ENCODE measurements around the gene NSMCE1.
A peak's percentile ranks its signal among the peaks of the same experiment; 100 is the strongest.
"Not testable (repeated sequence)": the region's sequence is repeated elsewhere in the genome, so short reads cannot be mapped to it uniquely, and the experiment has no call there.

The NSMCE1 gene

GRCh38 chr16:27202923-27203506 is 65.6 kb downstream of the NSMCE1 start:
- Histone ChIP-seq H3K9ac (ENCODE audit: low read length) (no peak overlapping the region), H3K79me1 (ENCODE audit: low read length) (peaks cover 6% of the 10 kb centered on the region), H3K23ac (ENCODE audit: low read length) (no peak overlapping the region), H4K8ac (ENCODE audit: low read depth, low read length) (peak overlapping the region; percentile 97), H3K4ac (ENCODE audit: low read depth, low read length) (peak overlapping the region; percentile 60), H3K4me1 (ENCODE audit: control insufficient read depth in 1 of 2, insufficient read depth in 2 of 2, low read length in 2 of 2) (peaks cover 3 to 12% of the 10 kb centered on the region in 2 experiments), H3K36me3 (ENCODE audit: control insufficient read depth in 1 of 2, insufficient read depth in 2 of 2, low read length in 2 of 2) (peaks cover 0 to 2% of the 10 kb centered on the region in 2 experiments), H3K14ac (ENCODE audit: low read length) (peak overlapping the region; percentile 91), H2BK5ac (ENCODE audit: low read depth, low read length, poor library complexity) (peak overlapping the region; percentile 92), H2BK120ac (ENCODE audit: insufficient read depth, low read length, poor library complexity) (peak overlapping the region; percentile 43), H3K4me2 (ENCODE audit: low read length) (peak overlapping the region; percentile 59), H3K9me3 (ENCODE audit: insufficient read depth, low read depth, low read length) (no peaks in the 10 kb centered on the region), H3K27me3 (ENCODE audit: insufficient read depth, low read length) (no peaks in the 10 kb centered on the region), H3K18ac (ENCODE audit: low read length) (no peak overlapping the region), H2AK5ac (ENCODE audit: low read length) (peak overlapping the region; percentile 58), H3K4me3 (ENCODE audit: low read depth, low read length) (peak overlapping the region; percentile 82), H3K27ac (ENCODE audit: low read depth, low read length) (peak overlapping the region; percentile 80), H2BK12ac (ENCODE audit: low read length) (no peak overlapping the region), H4K91ac (ENCODE audit: low read depth, low read length) (peak overlapping the region; percentile 85), H3K79me2 (ENCODE audit: control insufficient read depth, insufficient read depth, low read length, poor library complexity) (peaks cover 6% of the 10 kb centered on the region), H2AFZ (ENCODE audit: insufficient read depth, low read length, poor library complexity) (peak overlapping the region; percentile 85), H4K12ac (ENCODE audit: low read depth, low read length) (peak overlapping the region; percentile 78)
- DNase-seq = peak; percentile 82 to 89
- no CpG with 5 or more reads among the region's 19 CpGs for WGBS (ENCODE audit: extremely low coverage, insufficient coverage, insufficient read length)

DNA sequence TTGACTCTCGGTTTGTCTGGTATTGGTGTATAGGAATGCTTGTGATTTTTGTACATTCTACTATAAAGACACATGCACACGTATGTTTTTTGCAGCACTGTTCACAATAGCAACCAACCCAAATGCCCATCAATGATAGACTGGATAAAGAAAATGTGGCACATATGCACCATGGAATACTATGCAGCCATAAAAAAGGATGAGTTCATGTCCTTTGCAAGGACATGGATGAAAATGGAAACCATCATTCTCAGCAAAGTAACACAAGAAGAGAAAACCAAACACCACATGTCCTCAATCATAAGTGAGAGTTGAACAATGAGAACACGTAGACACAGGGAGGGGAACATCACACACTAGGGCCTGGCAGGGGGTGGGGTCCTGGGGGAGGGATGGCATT is 67.7 kb downstream of the NSMCE1 start:
- not testable (repeated sequence) for H3K18ac ChIP-seq (ENCODE audit: low read length); H4K12ac ChIP-seq (ENCODE audit: low read depth, low read length); H2BK120ac ChIP-seq (ENCODE audit: insufficient read depth, low read length, poor library complexity); H3K9me3 ChIP-seq (ENCODE audit: insufficient read depth, low read depth, low read length); H2AFZ ChIP-seq (ENCODE audit: insufficient read depth, low read length, poor library complexity); H3K27me3 ChIP-seq (ENCODE audit: insufficient read depth, low read length); H3K36me3 ChIP-seq (ENCODE audit: control insufficient read depth in 1 of 2, insufficient read depth in 2 of 2, low read length in 2 of 2); H3K79me2 ChIP-seq (ENCODE audit: control insufficient read depth, insufficient read depth, low read length, poor library complexity); H3K4me3 ChIP-seq (ENCODE audit: low read depth, low read length); H2AK5ac ChIP-seq (ENCODE audit: low read length); H3K4me2 ChIP-seq (ENCODE audit: low read length); DNase-seq; H3K23ac ChIP-seq (ENCODE audit: low read length); H4K91ac ChIP-seq (ENCODE audit: low read depth, low read length); H3K4ac ChIP-seq (ENCODE audit: low read depth, low read length); H4K8ac ChIP-seq (ENCODE audit: low read depth, low read length); H2BK12ac ChIP-seq (ENCODE audit: low read length); H2BK5ac ChIP-seq (ENCODE audit: low read depth, low read length, poor library complexity); H3K27ac ChIP-seq (ENCODE audit: low read depth, low read length); H3K9ac ChIP-seq (ENCODE audit: low read length); H3K14ac ChIP-seq (ENCODE audit: low read length); H3K79me1 ChIP-seq (ENCODE audit: low read length)
- WGBS (ENCODE audit: extremely low coverage, insufficient coverage, insufficient read length) = no CpG with 5 or more reads among the region's 3 CpGs
- peaks cover 3 to 16% of the 10 kb centered on the region in 2 experiments for H3K4me1 ChIP-seq (ENCODE audit: control insufficient read depth in 1 of 2, insufficient read depth in 2 of 2, low read length in 2 of 2)

DNA sequence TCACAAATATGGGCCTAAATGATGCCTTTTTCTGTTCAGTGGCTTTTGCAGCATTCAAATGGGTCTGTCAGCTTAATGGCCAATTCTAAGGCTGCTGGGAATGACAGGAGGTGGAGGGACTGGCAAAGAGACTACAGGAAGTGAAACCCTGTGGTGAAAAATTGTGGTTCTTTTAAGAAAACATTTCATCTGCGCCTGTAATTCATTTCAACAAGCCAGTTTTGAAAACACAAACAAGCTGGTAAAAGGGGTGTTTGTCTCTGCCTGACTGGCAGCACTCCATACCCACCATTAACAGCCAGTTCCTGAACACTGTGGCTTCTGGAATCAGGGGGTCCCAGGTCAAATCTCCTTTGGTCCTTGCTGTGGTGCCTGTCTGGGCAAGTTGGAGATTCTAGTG is 68.8 kb downstream of the NSMCE1 start:
- no peak overlapping the region for H4K91ac ChIP-seq (ENCODE audit: low read depth, low read length)
- H3K4me1 ChIP-seq (ENCODE audit: control insufficient read depth in 1 of 2, insufficient read depth in 2 of 2, low read length in 2 of 2) = peaks cover 3 to 16% of the 10 kb centered on the region in 2 experiments
- no peaks in the 10 kb centered on the region for H3K36me3 ChIP-seq (ENCODE audit: control insufficient read depth in 1 of 2, insufficient read depth in 2 of 2, low read length in 2 of 2)
- H3K14ac ChIP-seq (ENCODE audit: low read length) = no peak overlapping the region
- no peaks in the 10 kb centered on the region for H3K27me3 ChIP-seq (ENCODE audit: insufficient read depth, low read length)
- H3K9ac ChIP-seq (ENCODE audit: low read length) = no peak overlapping the region
- H3K79me1 ChIP-seq (ENCODE audit: low read length) = peaks cover 6% of the 10 kb centered on the region
- H3K18ac ChIP-seq (ENCODE audit: low read length) = no peak overlapping the region
- no peak overlapping the region for H2BK12ac ChIP-seq (ENCODE audit: low read length)
- H3K4me2 ChIP-seq (ENCODE audit: low read length) = no peak overlapping the region
- H4K8ac ChIP-seq (ENCODE audit: low read depth, low read length) = no peak overlapping the region
- no peak overlapping the region for H2AFZ ChIP-seq (ENCODE audit: insufficient read depth, low read length, poor library complexity)
- peaks cover 2% of the 10 kb centered on the region for H3K9me3 ChIP-seq (ENCODE audit: insufficient read depth, low read depth, low read length)
- no peak overlapping the region for H2AK5ac ChIP-seq (ENCODE audit: low read length)
- no peak overlapping the region for H3K4me3 ChIP-seq (ENCODE audit: low read depth, low read length)
- no peak overlapping the region for H2BK5ac ChIP-seq (ENCODE audit: low read depth, low read length, poor library complexity)
- no peak overlapping the region for H2BK120ac ChIP-seq (ENCODE audit: insufficient read depth, low read length, poor library complexity)
- H4K12ac ChIP-seq (ENCODE audit: low read depth, low read length) = no peak overlapping the region
- no peak overlapping the region for H3K27ac ChIP-seq (ENCODE audit: low read depth, low read length)
- peaks cover 6% of the 10 kb centered on the region for H3K79me2 ChIP-seq (ENCODE audit: control insufficient read depth, insufficient read depth, low read length, poor library complexity)
- no CpG with 5 or more reads among the region's 1 CpG for WGBS (ENCODE audit: extremely low coverage, insufficient coverage, insufficient read length)
- H3K4ac ChIP-seq (ENCODE audit: low read depth, low read length) = no peak overlapping the region
- DNase-seq = no peak
- H3K23ac ChIP-seq (ENCODE audit: low read length) = no peak overlapping the region

DNA sequence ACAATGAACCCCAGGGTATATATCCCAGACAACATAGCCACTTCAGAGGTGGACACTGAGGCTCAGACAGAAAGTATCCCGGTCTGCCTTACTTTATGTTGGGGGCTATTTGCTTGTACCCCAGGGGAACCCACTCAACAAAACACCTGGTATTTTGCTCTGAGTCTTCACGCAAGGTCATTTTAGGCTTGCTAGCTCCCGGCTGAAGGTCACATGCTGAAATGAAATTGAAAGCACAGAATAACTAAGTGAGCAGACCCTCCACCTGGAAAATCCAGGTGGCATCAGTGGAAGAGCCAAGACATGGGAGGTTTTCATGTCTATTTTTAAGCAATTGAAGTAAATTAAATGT is 69.4 kb downstream of the NSMCE1 start:
- Histone ChIP-seq H3K4me2 (ENCODE audit: low read length) (no peak overlapping the region), H3K14ac (ENCODE audit: low read length) (no peak overlapping the region), H2BK12ac (ENCODE audit: low read length) (no peak overlapping the region), H2BK5ac (ENCODE audit: low read depth, low read length, poor library complexity) (no peak overlapping the region), H3K9me3 (ENCODE audit: insufficient read depth, low read depth, low read length) (peaks cover 2% of the 10 kb centered on the region), H2AFZ (ENCODE audit: insufficient read depth, low read length, poor library complexity) (no peak overlapping the region), H4K8ac (ENCODE audit: low read depth, low read length) (no peak overlapping the region), H3K79me1 (ENCODE audit: low read length) (peaks cover 6% of the 10 kb centered on the region), H3K27me3 (ENCODE audit: insufficient read depth, low read length) (no peaks in the 10 kb centered on the region), H3K4me1 (ENCODE audit: control insufficient read depth in 1 of 2, insufficient read depth in 2 of 2, low read length in 2 of 2) (peaks cover 3 to 11% of the 10 kb centered on the region in 2 experiments), H3K36me3 (ENCODE audit: control insufficient read depth in 1 of 2, insufficient read depth in 2 of 2, low read length in 2 of 2) (no peaks in the 10 kb centered on the region), H4K12ac (ENCODE audit: low read depth, low read length) (no peak overlapping the region), H3K27ac (ENCODE audit: low read depth, low read length) (no peak overlapping the region), H3K4me3 (ENCODE audit: low read depth, low read length) (no peak overlapping the region), H3K4ac (ENCODE audit: low read depth, low read length) (no peak overlapping the region), H3K23ac (ENCODE audit: low read length) (no peak overlapping the region), H3K79me2 (ENCODE audit: control insufficient read depth, insufficient read depth, low read length, poor library complexity) (peaks cover 6% of the 10 kb centered on the region), H2BK120ac (ENCODE audit: insufficient read depth, low read length, poor library complexity) (no peak overlapping the region), H3K9ac (ENCODE audit: low read length) (no peak overlapping the region), H3K18ac (ENCODE audit: low read length) (no peak overlapping the region), H4K91ac (ENCODE audit: low read depth, low read length) (no peak overlapping the region), H2AK5ac (ENCODE audit: low read length) (no peak overlapping the region)
- WGBS (ENCODE audit: extremely low coverage, insufficient coverage, insufficient read length) = no CpG with 5 or more reads among the region's 3 CpGs
- no peak for DNase-seq
